Upper lobe of left lung (tissue), 6 donors: Measurements from ENCODE around the gene CHST8. TPM values are rescaled to one million over a fixed set of nuclear protein-coding genes. Genes with fewer than 3 reads are reported as not detected.
A peak's percentile ranks its signal among the peaks of the same experiment; 100 is the strongest.

Experiments
- ATAC-seq, 2 donors: fragments of 200-7000 bp; cut with Tn5 transposase; one replicate each; pipeline ENCODE4 v1.9.1; 2022; ENCODE audit warnings: mild to moderate bottlenecking in 2 of 2, moderate library complexity in 2 of 2; ENCODE audit not compliant: low FRiP score in 2 of 2
- DNase-seq, 2 donors: peaks; one replicate each; pipeline ENCODE4 v3.0.0-alpha.2; 2019 to 2020
- H3K27ac ChIP-seq, 4 donors: fragments of 200-600 bp; sonication (generic); one replicate each; pipeline ENCODE4 v1.5.1; 2016 to 2019
- H3K27me3 ChIP-seq, 4 donors: fragments of 200-600 bp; sonication (generic); one replicate each; pipeline ENCODE4 v1.5.1; 2017 to 2019
- H3K36me3 ChIP-seq, 4 donors: fragments of 200-600 bp; sonication (generic); one replicate each; pipeline ENCODE4 v1.5.1; 2016 to 2019
- H3K4me1 ChIP-seq, 4 donors: fragments of 200-600 bp; sonication (generic); one replicate each; pipeline ENCODE4 v1.5.1; 2018 to 2019
- H3K4me3 ChIP-seq, 4 donors: fragments of 200-600 bp; sonication (generic); one replicate each; pipeline ENCODE4 v1.5.1; 2017 to 2019; ENCODE audit warnings: mild to moderate bottlenecking in 2 of 4, moderate library complexity in 1 of 4
- H3K9me3 ChIP-seq, 4 donors: fragments of 200-600 bp; sonication (generic); one replicate each; pipeline ENCODE4 v1.5.1; 2018 to 2019
- EP300 ChIP-seq, 4 donors: sonication (generic); formaldehyde crosslinking; IDR thresholded peaks; one replicate each; pipeline ENCODE4 v1.5.1; 2017; ENCODE audit warnings: antibody characterized with exemption in 4 of 4, control low read depth in 2 of 4
- POLR2A ChIP-seq, 4 donors: fragments of 450-650 bp; IDR thresholded peaks; one replicate each; pipeline ENCODE4 v1.5.1; 2016 to 2017; ENCODE audit warnings: antibody characterized with exemption in 4 of 4, mild to moderate bottlenecking in 2 of 4
- POLR2AphosphoS5 ChIP-seq, 2 donors: sonication (generic); formaldehyde crosslinking; IDR thresholded peaks; one replicate each; pipeline ENCODE4 v1.5.1; 2017; ENCODE audit warnings: antibody characterized with exemption in 2 of 2
- WGBS, 2 donors: methylation state at CpG; one replicate each; pipeline ENCODE4 v1.1.5; 2017 to 2018; 5-methylcytosine and 5-hydroxymethylcytosine counted together
- total RNA-seq, 6 donors: library from RNA; depleted of rRNA in 4 of 6; stranded (reverse); fragments of >200 nt in 4 of 6; gene quantifications; one replicate each; pipeline versions ENCODE4 v1.1.0 to v1.2.1, GENCODE V29; 2016 to 2021
- TF ChIP-seq, protein P1 (sequence below), 6 experiments: fragments of 450-650 bp in 4 of 6; fragments of 200-600 bp in 2 of 6; sonication (generic) in 2 of 6; IDR thresholded peaks; one replicate each; pipeline ENCODE4 v1.5.1; 2016 to 2019; ENCODE audit warnings: antibody characterized with exemption in 6 of 6
- donor health status: DM: no; HTN: no; CAD: no; lungs with moderate emphysema.
- donor health status: DM: no; HTN: yes; CAD: no; lungs with severe emphysema.

Gene CHST8, protein sequence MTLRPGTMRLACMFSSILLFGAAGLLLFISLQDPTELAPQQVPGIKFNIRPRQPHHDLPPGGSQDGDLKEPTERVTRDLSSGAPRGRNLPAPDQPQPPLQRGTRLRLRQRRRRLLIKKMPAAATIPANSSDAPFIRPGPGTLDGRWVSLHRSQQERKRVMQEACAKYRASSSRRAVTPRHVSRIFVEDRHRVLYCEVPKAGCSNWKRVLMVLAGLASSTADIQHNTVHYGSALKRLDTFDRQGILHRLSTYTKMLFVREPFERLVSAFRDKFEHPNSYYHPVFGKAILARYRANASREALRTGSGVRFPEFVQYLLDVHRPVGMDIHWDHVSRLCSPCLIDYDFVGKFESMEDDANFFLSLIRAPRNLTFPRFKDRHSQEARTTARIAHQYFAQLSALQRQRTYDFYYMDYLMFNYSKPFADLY
- total RNA-seq = 1 to 10 TPM in 1 of 6 donors, under 1 TPM in 3, not detected in 2; 0.46 to 3.1 (median 0.72) TPM

DNA sequence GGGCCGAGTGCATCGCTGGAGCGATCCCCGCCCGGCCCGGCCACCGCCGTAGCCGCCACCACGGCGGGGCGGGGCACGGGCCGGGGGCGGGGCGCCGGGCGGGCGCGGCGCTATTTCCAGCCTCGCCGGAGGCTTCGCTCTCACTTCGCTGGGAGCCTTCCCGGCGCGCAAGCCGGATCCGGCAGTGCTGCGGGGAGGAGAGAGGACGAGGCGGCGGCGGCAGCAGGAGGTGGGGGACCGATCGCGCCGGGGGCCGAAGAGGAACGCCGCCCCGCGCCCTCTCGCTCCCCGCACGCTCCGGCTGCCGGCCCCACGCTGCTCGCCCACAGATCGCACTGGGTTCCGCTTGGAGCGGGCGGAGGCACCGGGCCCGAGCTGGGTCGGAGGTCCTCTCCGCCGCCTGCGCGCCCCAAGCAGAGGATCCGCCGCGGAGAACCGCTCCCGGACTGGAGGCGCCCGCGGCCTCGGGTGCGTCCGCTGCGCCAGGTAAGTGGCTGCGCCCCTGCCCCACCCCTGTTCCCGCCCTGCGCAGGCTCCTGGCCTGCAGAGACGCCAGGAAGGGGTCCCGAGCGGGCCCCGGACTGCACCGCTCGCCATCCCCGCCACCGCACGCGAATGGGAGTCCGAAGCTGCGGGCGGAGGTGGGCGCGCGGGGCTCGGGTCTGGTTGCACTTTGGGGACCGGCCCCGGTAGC, at the start of gene CHST8:
Gene CHST8 (plus strand): TSS at position 143 of the 694 bp plus-strand sequence. CDS start 67,309 bp downstream, outside the sequence.
- no peaks in the 10 kb centered on the region for H3K9me3 ChIP-seq
- H3K4me1 ChIP-seq = peaks cover 13 to 21% (median 13%) of the 10 kb centered on the region in 4 donors
- peaks cover 0 to 27% (median 12%) of the 10 kb centered on the region in 4 donors for H3K27me3 ChIP-seq
- no peak for TF ChIP-seq POLR2AphosphoS5 (IDR thresholded peaks at IDR 0.05)
- TF ChIP-seq POLR2A (IDR thresholded peaks at IDR 0.05) = peak in 1 of 4 donors; percentile 19
- H3K27ac ChIP-seq = no peak within 1 kb of the TSS
- H3K36me3 ChIP-seq = no peaks in the 10 kb centered on the region
- H3K4me3 ChIP-seq = peak within 1 kb of the TSS; percentile 22 to 52 (median 44)
- WGBS, 2 donors = 3% methylated on average over 35 of the region's 96 CpGs; no CpG with 5 or more reads in 1 of the 2 donors
- DNase-seq (peak in 1 of 2 donors; percentile 88), ATAC-seq (peak in 1 of 2 donors; percentile 79)

DNA sequence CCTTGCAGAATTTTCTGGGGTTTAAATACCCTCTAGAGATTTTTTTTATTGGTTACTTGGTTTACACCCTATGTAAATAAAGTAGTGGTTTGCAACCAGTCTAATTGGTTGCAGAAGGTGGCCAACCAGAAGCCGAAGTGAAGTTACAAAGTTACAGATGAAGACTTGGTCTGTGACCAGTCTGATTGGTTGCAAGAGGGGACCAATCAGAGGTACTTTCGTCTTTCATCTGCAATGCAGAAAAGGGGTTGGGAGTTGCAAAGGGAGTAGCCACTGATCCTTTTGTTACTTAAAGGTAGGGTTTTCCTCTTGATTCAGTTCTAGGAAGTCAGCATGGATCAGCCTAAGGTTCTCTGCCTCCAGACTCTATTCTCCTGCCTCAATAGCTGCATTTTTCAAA, 48.8 kb upstream of the CHST8 start:
- Histone ChIP-seq H3K27me3 (no peaks in the 10 kb centered on the region), H3K9me3 (peaks cover 3 to 16% (median 12%) of the 10 kb centered on the region in 4 donors), H3K4me3 (no peak overlapping the region), H3K4me1 (no peaks in the 10 kb centered on the region), H3K27ac (no peak overlapping the region), H3K36me3 (no peaks in the 10 kb centered on the region)
- ATAC-seq (no peak), DNase-seq (no peak)
- 92 to 95% methylated on average over 2 of the region's 2 CpGs for WGBS, 2 donors
- TF ChIP-seq, protein P1, sequence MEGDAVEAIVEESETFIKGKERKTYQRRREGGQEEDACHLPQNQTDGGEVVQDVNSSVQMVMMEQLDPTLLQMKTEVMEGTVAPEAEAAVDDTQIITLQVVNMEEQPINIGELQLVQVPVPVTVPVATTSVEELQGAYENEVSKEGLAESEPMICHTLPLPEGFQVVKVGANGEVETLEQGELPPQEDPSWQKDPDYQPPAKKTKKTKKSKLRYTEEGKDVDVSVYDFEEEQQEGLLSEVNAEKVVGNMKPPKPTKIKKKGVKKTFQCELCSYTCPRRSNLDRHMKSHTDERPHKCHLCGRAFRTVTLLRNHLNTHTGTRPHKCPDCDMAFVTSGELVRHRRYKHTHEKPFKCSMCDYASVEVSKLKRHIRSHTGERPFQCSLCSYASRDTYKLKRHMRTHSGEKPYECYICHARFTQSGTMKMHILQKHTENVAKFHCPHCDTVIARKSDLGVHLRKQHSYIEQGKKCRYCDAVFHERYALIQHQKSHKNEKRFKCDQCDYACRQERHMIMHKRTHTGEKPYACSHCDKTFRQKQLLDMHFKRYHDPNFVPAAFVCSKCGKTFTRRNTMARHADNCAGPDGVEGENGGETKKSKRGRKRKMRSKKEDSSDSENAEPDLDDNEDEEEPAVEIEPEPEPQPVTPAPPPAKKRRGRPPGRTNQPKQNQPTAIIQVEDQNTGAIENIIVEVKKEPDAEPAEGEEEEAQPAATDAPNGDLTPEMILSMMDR (IDR thresholded peaks at IDR 0.05) = no peak
- TF ChIP-seq EP300 (IDR thresholded peaks at IDR 0.05) (no peak), POLR2A (IDR thresholded peaks at IDR 0.05) (no peak), POLR2AphosphoS5 (IDR thresholded peaks at IDR 0.05) (no peak)

DNA sequence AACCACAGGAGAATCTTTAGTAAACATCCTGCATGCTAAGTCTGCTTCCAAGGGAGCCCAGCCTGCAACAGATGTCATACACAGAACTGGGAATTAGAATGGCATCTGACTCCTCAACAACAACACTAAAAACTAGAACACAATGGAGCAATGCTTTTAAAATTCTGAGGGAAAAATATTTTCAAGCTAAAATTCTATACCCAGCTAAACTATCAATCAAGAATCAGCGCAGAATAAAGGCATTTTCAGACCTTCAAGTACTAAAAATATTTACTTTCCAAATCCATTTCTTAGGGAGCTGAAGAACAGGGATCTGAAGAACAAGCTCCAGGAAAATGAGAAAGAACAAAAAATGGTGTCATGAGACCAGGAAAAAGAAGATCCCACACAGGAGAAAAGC, 46.9 kb upstream of the CHST8 start:
- no peaks in the 10 kb centered on the region for H3K36me3 ChIP-seq
- no peak overlapping the region for H3K27ac ChIP-seq
- WGBS, 2 donors = 76 to 87% methylated on average over 1 of the region's 1 CpG
- no peak for ATAC-seq
- H3K4me3 ChIP-seq = no peak overlapping the region
- H3K9me3 ChIP-seq = peaks cover 3 to 16% (median 12%) of the 10 kb centered on the region in 4 donors
- DNase-seq = no peak
- no peaks in the 10 kb centered on the region for H3K4me1 ChIP-seq
- no peaks in the 10 kb centered on the region for H3K27me3 ChIP-seq
- no peak for TF ChIP-seq POLR2A (IDR thresholded peaks at IDR 0.05)
- TF ChIP-seq, protein P1 (IDR thresholded peaks at IDR 0.05) = no peak
- TF ChIP-seq POLR2AphosphoS5 (IDR thresholded peaks at IDR 0.05) = no peak
- TF ChIP-seq EP300 (IDR thresholded peaks at IDR 0.05) = no peak

DNA sequence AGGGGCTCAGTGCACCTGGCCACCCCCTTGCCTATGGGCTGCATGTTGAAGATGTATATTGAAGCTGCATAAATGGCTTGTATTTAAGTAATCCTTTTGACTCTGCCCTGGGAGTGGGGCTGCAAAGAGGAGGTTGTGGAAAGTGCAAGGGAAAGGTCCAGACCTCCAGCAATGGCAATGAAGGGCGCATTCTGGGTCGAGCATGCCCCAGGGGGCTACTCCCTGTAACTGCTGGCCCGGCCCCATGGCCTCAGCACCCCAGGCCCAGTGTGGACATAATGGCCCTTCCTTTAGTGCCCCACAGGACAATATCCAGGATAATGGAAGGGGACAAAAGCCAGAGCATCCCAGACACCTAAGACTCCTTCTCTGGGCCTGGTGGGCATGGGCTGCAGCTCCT, 43.1 kb upstream of the CHST8 start:
- Histone ChIP-seq H3K4me1 (no peaks in the 10 kb centered on the region), H3K9me3 (peaks cover 3 to 16% (median 11%) of the 10 kb centered on the region in 4 donors), H3K27me3 (no peaks in the 10 kb centered on the region), H3K36me3 (no peaks in the 10 kb centered on the region), H3K4me3 (no peak overlapping the region), H3K27ac (no peak overlapping the region)
- 74% methylated on average over 3 of the region's 3 CpGs; no CpG with 5 or more reads in 1 of the 2 donors for WGBS, 2 donors
- no peak for TF ChIP-seq POLR2A (IDR thresholded peaks at IDR 0.05)
- no peak for TF ChIP-seq POLR2AphosphoS5 (IDR thresholded peaks at IDR 0.05)
- TF ChIP-seq, protein P1 (IDR thresholded peaks at IDR 0.05) = no peak
- no peak for TF ChIP-seq EP300 (IDR thresholded peaks at IDR 0.05)
- ATAC-seq (no peak), DNase-seq (no peak)

DNA sequence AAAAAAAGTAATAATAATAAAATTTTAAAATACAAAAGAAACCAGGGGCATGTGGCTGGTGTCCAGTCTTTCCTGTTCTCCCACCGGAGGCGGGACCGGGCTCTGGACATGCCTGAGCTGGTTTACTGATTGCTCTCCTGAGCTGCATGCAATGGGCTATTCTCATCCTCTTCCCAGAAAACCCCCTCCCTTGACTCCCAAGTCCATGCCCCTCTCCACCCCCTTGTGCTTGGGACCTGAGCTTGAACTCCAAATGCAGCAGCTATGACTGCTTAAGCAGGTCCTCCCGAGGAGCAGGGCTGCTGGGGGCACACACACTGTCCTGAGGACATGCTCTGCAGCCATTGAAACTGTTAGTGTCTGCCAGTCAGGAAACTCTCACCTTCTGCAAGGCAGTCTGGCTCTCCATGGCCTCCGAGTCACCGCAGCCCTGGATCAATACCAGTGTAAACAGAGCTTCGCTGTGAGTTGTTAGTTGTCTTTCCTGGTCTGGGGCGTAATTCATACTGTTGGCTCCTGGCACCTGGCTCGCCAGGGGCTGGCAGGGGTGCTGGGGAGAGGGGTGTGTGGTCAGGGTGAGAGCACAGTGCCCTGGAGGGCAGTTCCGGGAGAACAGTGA, 41.6 kb upstream of the CHST8 start:
- TF ChIP-seq POLR2A (IDR thresholded peaks at IDR 0.05) = no peak
- no peak for TF ChIP-seq EP300 (IDR thresholded peaks at IDR 0.05)
- TF ChIP-seq, protein P1 (IDR thresholded peaks at IDR 0.05) = no peak
- no peak for TF ChIP-seq POLR2AphosphoS5 (IDR thresholded peaks at IDR 0.05)
- ATAC-seq = no peak
- Histone ChIP-seq H3K27me3 (no peaks in the 10 kb centered on the region), H3K4me1 (no peaks in the 10 kb centered on the region), H3K9me3 (peaks cover 0 to 2% (median 1%) of the 10 kb centered on the region in 4 donors), H3K27ac (no peak overlapping the region), H3K36me3 (no peaks in the 10 kb centered on the region), H3K4me3 (no peak overlapping the region)
- DNase-seq = no peak
- WGBS, 2 donors = 66 to 78% methylated on average over 4 to 10 of the region's 10 CpGs
